GM21381 (cell line): ENCODE data around the gene PIBF1.
"Not testable (repeated sequence)": the region's sequence is repeated elsewhere in the genome, so short reads cannot be mapped to it uniquely, and the experiment has no call there.

ENCODE experiments used
- ATAC-seq: cut with Tn5 transposase; IDR thresholded peaks from one replicate; pipeline ENCODE4 v1.9.1; 2021; ENCODE audit warnings: mild to moderate bottlenecking, moderate library complexity; ENCODE audit not compliant: unreplicated experiment

PIBF1 gene

DNA sequence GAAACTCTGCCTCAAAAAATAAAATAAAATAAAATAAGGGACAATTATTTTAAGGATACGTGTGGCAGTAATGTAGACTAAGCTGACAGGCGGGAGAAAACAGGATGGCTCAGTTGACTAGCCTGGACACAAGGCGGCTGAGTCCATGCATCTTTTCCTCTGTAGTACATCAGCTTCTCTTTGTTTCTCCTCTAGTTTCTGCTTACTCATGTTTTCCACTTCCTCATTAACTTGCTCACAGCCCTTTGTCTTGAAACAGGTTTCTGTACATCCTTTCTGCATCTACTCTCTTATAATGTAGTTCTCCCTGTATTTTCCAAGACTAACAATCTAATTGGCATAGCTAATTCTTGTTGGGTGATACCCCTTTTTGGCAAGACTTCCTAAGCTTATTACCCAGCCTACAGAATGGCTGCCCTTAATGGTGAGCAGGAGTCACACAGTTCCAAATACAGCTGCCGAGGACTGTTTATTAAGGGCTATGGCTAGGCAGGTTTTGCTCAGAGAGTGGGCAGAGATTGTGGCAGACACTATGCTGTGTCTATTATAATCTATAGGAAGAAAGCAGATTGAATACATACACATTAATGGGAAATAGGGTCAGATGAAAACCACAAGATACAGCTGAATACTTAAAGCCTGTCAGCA lies 218.2 kb downstream of the PIBF1 start:
- peak; percentile 80 for ATAC-seq

DNA sequence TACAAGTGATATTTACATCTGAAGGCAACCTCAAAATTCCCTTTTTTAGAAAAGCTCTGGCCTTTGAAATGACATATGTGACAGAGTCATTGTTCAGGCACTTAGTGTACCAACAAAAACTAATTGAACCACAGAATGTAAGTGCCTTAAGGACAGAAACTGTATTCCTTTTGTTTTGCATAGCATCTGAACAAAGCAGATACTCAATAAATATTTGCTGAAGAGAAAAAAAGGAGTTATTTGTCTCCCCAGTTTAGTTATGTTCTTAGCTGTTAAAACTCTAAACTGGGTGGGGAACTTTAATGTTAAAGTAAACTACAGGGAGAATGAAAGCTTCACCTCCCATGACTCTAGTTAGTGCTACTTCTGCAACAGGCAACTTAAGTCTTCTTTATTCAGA lies 220.0 kb downstream of the PIBF1 start:
- no peak for ATAC-seq

DNA sequence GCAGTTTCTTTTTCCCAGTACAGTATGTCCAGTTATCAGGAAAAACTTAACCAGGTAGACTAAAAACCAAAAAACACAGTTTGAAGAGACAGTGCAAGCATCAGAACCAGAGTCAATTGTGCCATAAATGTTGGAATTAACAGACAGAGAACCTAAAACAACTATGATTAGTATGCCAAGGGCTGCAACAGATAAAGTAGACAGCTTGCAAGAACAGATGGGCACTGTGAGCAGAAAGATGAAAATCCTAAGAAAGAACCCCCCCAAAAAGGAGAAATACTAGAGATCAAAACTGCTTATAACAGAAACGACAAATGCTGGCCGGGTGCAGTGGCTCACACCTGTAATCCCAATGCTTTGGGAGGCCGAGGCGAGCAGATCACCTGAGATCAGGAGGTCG lies 229.8 kb downstream of the PIBF1 start:
- no peak for ATAC-seq

DNA sequence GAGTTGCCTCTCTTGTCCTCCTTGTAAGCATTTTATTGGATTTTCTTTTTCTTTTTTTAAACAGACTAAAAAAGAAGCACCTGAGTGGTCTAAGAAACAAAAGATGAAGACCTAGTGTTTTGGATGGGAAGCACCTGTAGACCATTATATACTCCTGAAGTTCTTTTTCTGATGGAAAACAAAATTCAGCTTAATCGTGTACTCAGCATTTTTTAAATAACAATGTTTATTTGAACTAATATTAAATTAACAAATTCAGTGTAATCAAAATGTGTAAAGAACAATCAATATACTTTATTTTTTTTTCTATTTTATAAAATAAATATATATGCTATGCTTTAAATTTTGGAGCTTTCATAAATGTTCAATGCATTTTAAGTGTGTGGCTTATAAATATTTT lies 233.9 kb downstream of the PIBF1 start:
- ATAC-seq = no peak

DNA sequence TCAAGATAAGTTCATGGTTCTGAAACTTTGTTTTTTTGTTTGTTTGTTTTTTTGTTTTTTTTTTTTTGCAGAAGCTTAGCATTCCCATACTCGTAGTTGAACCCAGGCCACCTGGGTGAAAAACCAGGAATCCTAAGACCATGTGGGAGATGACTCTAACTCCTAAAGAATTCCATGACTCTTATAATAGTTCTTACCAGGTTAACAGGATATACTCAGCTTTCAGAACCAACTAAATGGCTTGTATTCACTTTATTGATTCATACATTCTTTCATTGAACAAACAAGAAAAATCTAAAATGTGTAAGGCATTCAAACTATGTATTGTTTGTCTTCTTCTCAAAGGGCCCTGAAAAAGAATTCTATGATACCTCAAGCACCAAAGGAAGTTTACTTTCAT lies 236.4 kb downstream of the PIBF1 start:
- no peak for ATAC-seq

DNA sequence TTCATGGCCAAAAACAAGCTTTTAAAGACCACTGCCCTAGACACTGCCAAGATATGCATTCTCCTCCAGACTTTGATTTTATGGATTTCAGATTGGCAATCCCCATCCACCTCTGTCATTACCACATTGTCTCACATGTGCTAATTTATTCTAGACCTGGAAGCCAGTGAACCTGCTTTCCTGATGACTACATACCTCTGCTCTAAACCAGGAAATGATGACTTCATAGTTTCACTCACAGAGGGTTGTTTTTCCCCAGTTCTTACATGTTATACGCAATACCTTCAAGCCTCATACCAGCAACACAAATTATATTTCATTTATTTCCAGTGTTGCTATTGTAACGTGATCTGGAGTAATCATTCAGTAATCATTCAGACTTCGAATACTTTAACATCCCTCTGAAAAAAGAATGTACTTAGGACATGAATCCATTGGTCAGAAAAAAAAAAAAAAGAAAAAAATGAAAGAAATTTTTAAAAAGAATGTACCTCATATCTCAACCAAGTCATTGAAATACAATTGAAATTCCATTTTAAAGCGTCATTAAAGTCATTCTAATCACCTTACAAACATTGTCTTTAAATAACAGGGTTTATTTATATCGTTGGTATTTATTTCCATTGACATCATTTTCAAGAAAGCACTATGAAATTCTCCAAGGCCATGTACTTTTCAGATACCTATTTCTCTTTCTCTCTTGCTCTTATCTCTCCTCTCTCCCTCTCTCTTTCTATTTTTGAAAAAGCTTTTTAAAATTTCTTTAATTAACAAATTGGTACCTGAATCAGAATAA lies 243.5 kb downstream of the PIBF1 start:
- ATAC-seq = no peak

DNA sequence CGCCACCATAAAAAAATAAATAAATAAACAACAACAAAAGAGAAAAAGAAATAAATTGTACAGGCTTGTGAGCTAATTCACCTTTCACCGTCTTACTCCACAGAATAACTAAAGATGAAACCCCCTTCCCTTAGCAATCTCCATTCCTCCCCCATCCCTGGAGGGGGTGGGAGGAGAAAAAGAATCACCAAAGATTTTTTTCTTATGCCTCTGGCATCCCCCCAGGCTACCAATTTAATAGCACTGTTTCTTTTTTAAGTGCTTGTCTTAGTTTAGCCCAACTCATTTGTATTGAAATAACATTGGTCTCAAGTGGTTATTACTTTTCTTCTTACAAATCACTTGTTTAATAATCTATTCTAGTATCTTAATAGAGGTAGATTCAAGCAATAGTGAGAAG lies 253.0 kb downstream of the PIBF1 start:
- ATAC-seq = no peak

DNA sequence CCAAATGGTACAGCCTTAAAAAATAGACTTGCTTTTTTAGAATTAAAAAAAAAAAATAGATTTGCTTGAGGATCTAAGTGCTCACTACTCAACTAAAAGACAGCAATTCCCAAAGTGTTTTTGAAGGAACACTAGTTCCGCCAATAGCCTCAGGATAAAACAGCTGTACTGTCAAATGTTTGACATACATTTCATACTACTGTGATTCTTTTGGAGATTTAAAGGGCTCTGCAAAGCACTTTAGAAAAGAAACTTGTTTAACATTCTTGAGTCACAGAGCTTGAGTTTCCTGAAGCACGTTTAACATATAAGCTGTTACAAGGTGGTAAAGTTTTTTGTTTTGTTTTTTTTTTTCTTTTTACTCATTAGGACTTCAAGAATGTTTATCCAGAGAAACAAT lies 253.7 kb downstream of the PIBF1 start:
- no peak for ATAC-seq

DNA sequence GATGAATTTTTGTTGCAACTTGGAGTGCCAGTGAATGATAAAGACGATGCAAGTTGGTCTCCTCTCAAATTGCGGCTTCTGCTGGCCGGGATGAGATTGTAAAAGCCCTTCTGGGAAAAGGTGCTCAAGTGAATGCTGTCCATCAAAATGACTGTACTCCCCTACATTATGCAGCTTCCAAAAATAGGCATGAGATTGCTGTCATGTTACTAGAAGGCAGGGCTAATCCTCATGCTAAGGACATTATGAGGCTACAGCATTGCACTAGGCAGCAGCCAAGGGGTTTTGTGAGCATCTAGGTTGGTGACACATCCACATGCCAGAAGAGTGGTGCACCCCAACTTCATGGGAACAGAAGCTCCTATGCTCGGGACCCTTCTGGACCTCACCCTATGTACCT lies 254.6 kb downstream of the PIBF1 start:
- ATAC-seq = no peak

DNA sequence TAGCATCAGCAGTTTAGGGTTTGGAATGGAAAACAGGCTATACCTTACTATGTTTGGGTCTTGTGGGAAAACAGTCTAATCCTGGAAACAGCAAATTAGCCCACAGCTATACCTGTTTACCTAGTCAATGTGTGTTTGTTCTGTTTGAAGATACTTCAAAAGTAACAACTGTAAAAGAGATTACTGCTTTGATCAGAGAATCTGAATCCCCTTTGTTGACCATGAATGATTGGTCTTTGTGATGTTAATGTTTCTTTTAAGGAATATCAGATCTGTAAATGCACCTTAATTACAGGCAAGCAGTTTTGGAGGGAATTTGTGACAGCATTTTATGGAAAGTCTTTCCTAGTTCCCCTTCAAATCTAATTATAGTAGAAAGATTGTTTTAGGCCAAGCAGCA lies 256.1 kb downstream of the PIBF1 start:
- ATAC-seq = no peak

DNA sequence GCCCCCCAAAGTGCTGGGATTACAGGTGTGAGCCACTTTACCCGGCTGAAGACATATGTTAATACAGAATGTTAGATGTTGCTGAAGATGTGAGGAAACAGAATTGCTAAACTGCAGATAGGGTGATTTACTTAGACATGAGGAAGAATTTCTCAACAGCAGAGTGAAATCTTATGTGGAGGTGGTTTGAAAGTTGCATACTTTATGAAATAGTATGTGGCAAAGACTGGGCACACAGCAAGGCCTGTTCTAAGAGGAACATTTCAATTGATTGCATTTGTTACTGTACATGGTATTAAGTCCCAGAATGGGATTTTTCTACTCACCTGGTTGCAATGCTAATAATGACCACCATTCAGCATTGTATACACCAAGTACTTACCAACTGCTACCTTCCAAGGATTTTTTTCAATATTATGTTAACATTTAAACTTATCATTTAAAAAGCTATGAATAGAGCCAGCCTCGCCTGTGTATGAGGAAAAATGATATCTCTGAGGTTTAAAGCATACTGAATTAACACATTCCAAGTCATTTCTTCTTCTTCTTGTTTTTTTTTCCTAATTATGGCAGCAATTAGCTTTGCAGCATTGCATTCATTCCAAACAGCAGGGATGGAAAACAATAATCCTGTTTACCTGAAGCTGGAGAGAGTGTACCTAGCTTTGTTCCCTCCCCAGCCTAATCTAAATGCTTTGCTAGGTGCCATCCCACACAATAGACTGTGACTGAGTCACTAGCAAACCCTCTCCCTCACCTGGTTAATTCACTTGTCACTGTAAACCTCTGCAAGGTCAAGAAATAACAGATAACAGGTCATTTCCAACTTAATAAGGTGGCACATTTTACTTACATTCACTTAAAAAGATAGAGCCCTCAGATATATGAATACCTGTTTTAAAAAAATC lies 257.5 kb downstream of the PIBF1 start:
- no peak for ATAC-seq

DNA sequence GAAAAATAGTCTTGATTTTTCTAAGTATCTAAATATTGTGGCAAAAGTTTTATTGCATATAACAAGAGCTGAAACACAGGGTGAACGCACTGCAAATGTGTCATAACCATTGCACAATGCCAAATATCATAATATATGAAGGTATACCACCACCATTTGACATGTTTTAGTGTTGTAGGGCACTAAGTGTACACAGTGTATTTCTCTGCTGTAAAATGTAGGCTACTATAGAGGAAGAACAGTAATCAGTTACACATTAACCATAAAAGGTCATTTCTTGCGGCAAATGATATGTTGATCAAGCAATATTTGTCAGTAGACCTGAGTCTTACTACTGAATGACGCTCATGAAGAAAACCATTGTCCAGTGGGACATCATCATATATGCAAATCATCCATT lies 258.6 kb downstream of the PIBF1 start:
- no peak for ATAC-seq

DNA sequence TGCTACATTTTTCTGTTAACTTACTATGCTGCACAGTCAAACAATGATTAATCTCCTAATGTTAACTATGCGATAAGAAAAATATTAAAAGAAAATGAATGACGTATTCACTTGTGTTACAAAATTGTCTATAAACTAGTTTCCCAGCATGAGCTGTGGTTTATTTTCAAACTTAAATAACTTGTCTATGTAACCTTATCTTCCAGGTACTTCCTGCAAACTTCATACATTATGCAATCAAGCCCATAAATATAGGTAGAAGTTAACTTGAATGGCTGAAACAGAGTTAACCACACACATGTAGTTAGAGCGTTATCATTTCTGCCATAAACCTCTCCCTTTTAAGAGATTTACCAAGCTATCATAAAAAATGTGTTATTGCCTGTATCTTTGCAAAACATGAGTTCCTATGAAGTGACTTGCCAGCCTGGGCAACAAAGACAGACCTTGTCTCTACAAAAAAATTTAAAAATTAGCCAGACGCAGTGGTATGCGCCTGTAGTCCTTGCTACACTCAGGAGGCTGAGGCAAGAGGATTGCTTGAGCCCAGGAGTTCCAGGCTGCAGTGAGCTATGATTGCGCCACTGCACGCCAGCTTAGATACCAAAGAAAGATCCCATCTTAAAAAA lies 259.1 kb downstream of the PIBF1 start:
- ATAC-seq = no peak

DNA sequence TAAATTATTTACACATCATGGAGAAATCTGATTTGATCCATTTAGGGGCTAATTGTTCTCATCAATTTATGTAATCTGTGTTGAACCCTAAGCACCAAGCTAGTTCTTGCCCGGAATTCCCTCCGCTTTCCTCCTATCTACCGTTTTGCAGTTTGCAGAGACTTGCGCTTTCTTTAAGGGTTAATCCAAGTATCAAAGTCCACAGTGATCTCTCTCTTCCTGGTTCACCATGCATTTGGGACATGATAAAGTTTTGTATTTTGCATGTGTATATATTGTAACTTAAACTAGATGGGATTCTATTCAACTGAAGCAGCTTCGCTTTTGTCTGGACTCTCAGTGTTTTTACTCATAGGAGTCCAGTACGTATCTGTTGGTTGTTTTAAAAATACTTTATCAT lies 263.1 kb downstream of the PIBF1 start:
- no peak for ATAC-seq

DNA sequence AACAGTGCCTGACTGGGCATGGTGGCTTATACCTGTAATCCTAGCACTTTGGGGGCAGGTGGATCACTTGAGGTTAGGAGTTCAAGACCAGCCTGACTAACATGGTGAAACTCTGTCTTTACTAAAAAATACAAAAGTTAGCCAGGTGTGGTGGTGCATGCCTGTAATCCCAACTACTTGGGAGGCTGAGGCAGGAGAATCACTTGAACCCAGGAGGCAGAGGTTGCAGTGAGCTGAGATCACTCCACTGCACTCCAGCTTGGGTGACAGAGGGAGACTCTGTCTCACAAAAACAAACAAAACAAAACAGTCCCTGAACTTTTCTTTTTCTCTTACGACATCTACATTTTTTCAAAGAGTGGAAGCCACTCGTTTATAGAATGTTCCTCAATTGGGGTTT lies 266.7 kb downstream of the PIBF1 start:
- ATAC-seq = not testable (repeated sequence)

DNA sequence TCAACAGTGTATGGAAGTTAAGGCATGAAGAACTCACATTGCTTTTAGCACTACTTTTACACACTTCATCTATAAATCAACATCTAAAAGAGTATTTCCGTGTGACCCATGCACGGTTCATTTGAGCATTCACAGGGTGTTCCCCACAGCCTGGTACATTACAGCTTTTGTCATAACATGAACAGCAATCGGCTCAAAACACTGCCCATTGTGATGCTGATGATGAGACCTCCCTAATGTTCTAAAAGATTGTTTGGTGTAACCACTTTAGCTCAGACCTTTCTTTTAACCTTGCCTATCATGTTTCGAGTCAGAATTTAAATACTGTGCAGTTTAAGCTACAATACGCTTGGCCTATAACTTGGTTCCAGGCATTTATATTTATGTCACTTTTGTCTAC lies 272.8 kb downstream of the PIBF1 start:
- ATAC-seq = no peak

DNA sequence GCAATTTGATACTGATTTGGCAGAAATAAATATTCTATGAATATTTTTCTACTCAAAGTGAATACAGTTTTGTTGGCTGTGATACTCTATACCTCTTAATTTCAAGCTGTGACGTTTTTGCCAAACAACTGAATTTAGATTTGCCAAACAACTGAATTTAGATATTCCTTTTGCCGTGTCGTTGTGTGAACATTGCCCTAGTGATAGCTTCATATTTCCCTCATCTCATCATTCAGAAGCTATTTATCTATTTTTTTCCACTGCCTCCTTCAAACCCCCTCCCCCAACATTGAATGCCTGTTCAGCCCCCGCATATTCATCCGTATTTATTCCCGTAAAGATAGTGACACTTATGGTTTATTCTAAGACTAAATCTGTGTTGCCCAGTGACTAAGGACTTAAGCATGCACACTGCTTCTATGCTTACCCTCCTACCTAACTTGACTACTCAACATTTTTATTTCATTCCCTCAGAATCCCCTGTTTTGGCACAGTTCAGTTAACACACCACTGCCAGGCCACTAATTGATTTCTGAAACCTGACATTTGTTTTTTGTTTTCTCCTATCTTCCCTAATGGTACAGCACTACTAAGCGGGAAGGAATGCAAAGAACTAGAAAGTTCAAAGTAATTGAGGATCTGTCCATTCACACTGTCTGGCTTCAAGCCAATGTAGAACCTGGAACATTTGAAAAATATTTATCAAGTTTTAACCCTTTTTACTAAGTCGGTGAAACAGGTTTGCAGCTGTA lies 274.1 kb downstream of the PIBF1 start:
- ATAC-seq = no peak

DNA sequence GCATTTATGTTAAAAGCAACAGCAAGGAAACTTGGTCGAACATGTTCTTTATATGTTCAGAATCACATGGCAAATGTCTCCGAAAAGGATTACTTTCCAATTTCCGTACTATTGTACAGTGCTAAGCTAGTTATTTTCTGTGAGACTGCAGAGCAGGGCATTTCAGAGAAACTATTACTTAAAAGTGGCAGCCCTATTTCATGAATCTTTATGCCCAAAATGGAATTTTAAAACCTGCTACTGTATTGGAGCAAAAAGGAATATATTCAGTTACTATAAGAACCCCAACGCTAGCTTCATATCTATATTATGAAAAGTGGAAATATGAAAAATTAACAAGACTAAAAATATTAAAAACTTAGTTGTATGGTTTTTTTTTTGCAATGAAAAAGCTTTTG lies 274.6 kb downstream of the PIBF1 start:
- ATAC-seq = no peak

DNA sequence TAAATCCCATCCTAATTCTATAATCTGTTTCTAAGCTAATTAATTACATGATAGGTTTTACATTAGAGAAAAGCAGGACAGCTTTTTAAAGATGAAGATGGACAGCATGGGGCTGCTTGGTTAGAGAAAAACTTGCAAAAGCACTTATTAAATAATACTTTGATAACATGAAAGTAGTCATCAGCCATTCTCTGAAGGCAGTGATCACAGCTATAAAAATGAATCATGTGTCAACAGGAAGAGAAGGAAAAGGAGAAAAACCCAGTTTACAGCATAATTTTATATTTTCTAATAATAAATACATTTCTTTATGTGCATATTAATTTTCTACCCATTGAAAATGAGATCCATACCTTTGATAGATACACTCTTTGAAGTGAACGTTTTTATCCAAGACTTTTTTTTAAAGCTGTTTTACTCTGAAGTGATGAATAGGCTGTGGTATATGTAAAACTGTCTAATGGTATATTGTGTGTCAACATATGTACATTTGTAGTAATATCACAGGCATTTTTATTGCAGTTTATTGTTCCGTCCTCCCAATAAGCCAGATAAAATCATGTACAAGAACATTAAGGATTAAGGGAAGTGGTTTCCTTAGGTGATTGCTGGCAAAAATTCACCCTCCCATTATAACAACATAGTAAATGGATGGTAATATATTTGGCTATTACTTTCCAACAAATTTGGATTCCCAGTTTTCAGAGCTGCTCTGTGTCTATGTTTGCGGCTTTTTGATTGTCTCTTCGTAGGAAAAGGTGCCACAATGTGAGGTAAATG lies 275.5 kb downstream of the PIBF1 start:
- no peak for ATAC-seq

DNA sequence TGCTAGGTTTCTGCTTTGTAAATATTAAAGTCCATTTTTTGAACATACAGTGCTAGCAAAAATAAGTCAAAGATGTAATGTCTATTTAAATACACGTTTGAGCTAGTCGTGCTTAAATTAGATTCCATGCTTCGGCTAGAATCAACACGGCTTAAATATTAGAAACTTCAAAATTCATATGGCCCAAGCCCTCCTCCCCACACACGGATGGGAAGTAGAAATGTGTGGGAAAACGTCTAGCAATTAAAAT lies 276.1 kb downstream of the PIBF1 start:
- ATAC-seq = no peak
